Stomach (tissue), 9 donors: ENCODE measurements around the gene GCK. TPM values are rescaled to one million over a fixed set of nuclear protein-coding genes. Genes with fewer than 3 reads are reported as not detected.
A peak's percentile ranks its signal among the peaks of the same experiment; 100 is the strongest.
"Not testable (repeated sequence)": the region's sequence is repeated elsewhere in the genome, so short reads cannot be mapped to it uniquely, and the experiment has no call there.

Source experiments
- DNase-seq, 2 donors: peaks; one replicate each; pipeline versions ENCODE4 v3.0.0 to v3.0.0-alpha.2; 2013 to 2019
- H3K27ac ChIP-seq, 5 donors: fragments of 200-600 bp in 4 of 5; sonication (generic) in 4 of 5; one replicate each; pipeline ENCODE4 v1.5.1; 2013 to 2019; ENCODE audit warnings: mild to moderate bottlenecking in 1 of 5, moderate library complexity in 1 of 5
- H3K27me3 ChIP-seq, 3 donors: fragments of 200-600 bp; sonication (generic); one replicate each; pipeline ENCODE4 v1.5.1; 2017 to 2019; ENCODE audit warnings: mixed run types in 1 of 3
- H3K36me3 ChIP-seq, 4 donors: fragments of 200-600 bp; sonication (generic); 1 replicate in 3 of 4; 2 replicates in 1 of 4; pipeline ENCODE4 v1.5.1; 2016 to 2019
- H3K4me1 ChIP-seq, 4 donors: fragments of 200-600 bp; sonication (generic); one replicate each; pipeline ENCODE4 v1.5.1; 2016 to 2019
- H3K4me3 ChIP-seq, 4 donors: fragments of 200-600 bp; sonication (generic) in 3 of 4; one replicate each; pipeline ENCODE4 v1.5.1; 2016 to 2019; ENCODE audit warnings: mild to moderate bottlenecking in 1 of 4
- H3K9me3 ChIP-seq, 4 donors: fragments of 200-600 bp; sonication (generic); one replicate each; pipeline ENCODE4 v1.5.1; 2016 to 2019
- CTCF ChIP-seq, 7 experiments: fragments of 450-650 bp in 4 of 7; fragments of 200-600 bp in 3 of 7; sonication (generic) in 3 of 7; IDR thresholded peaks; one replicate each; pipeline ENCODE4 v1.5.1; 2016 to 2019; ENCODE audit warnings: antibody characterized with exemption in 7 of 7, control low read depth in 2 of 7, mild to moderate bottlenecking in 1 of 7
- EP300 ChIP-seq: sonication (generic); formaldehyde crosslinking; IDR thresholded peaks from one replicate; pipeline ENCODE4 v1.6.1; 2017; ENCODE audit warnings: antibody characterized with exemption
- POLR2A ChIP-seq, 4 donors: fragments of 450-650 bp; IDR thresholded peaks; one replicate each; pipeline ENCODE4 v1.6.1; 2016; ENCODE audit warnings: antibody characterized with exemption in 4 of 4, control low read depth in 2 of 4, mild to moderate bottlenecking in 1 of 4, moderate library complexity in 1 of 4
- POLR2AphosphoS5 ChIP-seq, 3 donors: sonication (generic); formaldehyde crosslinking; IDR thresholded peaks; one replicate each; pipeline ENCODE4 v1.6.1; 2016; ENCODE audit warnings: antibody characterized with exemption in 3 of 3
- WGBS, 5 donors: extraction: QIAGEN DNeasy Blood & Tissue Kit in 3 of 5; methylation state at CpG; one replicate each; pipeline versions ENCODE4 v1.1.5 to v1.1.7; 2013 to 2018; 5-methylcytosine and 5-hydroxymethylcytosine counted together
- intact Hi-C: fragments of 100-400 bp; cut with DNase I; formaldehyde crosslinking; loops from one replicate; pipeline ENCODE4 v1.15.1; 2023; ENCODE audit warnings: low total_unique reads
- polyA plus RNA-seq, 3 donors: library from polyadenylated mRNA; stranded (reverse); fragments of 200-250 nt; gene quantifications; one replicate each; pipeline ENCODE4 v1.2.3, GENCODE V29; 2013
- total RNA-seq, 5 donors: library from RNA; depleted of rRNA; stranded (reverse); fragments of >200 nt; gene quantifications; one replicate each; pipeline versions ENCODE4 v1.1.0 to v1.2.3, GENCODE V29; 2014 to 2016
- donor health status: healthy with polysubstance abuse.
- donor health status: Bipolar disorder and iron deficiency.
- donor health status: healthy.

Gene GCK
- total and polyA plus RNA-seq, 8 donors = 0.55 to 1.9 (median 1.1) TPM; not detected in 4

- 91 to 97% (median 95%) methylated on average over 7 of the region's 7 CpGs for WGBS, 5 donors
- intact Hi-C loops = no loop called here
- Histone ChIP-seq H3K4me1 (peaks cover 0 to 11% (median 4%) of the 10 kb centered on the region in 4 donors), H3K9me3 (no peaks in the 10 kb centered on the region), H3K27ac (no peak overlapping the region), H3K27me3 (no peaks in the 10 kb centered on the region), H3K4me3 (no peak overlapping the region), H3K36me3 (peaks cover 76 to 98% (median 90%) of the 10 kb centered on the region in 4 donors)
- DNase-seq = no peak
- TF ChIP-seq CTCF (IDR thresholded peaks at IDR 0.05) (no peak), POLR2AphosphoS5 (IDR thresholded peaks at IDR 0.05) (no peak), EP300 (no peak), POLR2A (IDR thresholded peaks at IDR 0.05) (no peak)
Measured at GRCh38 chr7:44208085-44208484, 18.8 kb upstream of the GCK start.

GRCh38 chr7:44206008-44206407, 16.8 kb upstream of the GCK start:
- no peak for TF ChIP-seq POLR2AphosphoS5 (IDR thresholded peaks at IDR 0.05)
- no peak for TF ChIP-seq POLR2A (IDR thresholded peaks at IDR 0.05)
- no peak for TF ChIP-seq CTCF (IDR thresholded peaks at IDR 0.05)
- TF ChIP-seq EP300 = no peak
- intact Hi-C loops = no loop called here
- H3K36me3 ChIP-seq = peaks cover 59 to 77% (median 69%) of the 10 kb centered on the region in 4 donors
- WGBS, 5 donors = 93 to 95% (median 95%) methylated on average over 5 of the region's 5 CpGs
- DNase-seq = no peak
- no peaks in the 10 kb centered on the region for H3K27me3 ChIP-seq
- peaks cover 6 to 28% (median 20%) of the 10 kb centered on the region in 4 donors for H3K4me1 ChIP-seq
- no peaks in the 10 kb centered on the region for H3K9me3 ChIP-seq
- H3K27ac ChIP-seq = no peak overlapping the region
- no peak overlapping the region for H3K4me3 ChIP-seq

- H3K4me3 ChIP-seq = peak overlapping the region; percentile 94 to 96 (median 95)
- no peaks in the 10 kb centered on the region for H3K9me3 ChIP-seq
- TF ChIP-seq POLR2A (IDR thresholded peaks at IDR 0.05) = no peak
- no peak for TF ChIP-seq EP300
- no peak for TF ChIP-seq CTCF (IDR thresholded peaks at IDR 0.05)
- no peak for TF ChIP-seq POLR2AphosphoS5 (IDR thresholded peaks at IDR 0.05)
- peak overlapping the region in 2 of 5 donors; percentile 84 to 87 for H3K27ac ChIP-seq
- intact Hi-C loops = no loop called here
- DNase-seq = no peak
- WGBS, 5 donors = 22 to 39% (median 34%) methylated on average over 8 of the region's 8 CpGs
- peaks cover 21 to 36% (median 28%) of the 10 kb centered on the region in 4 donors for H3K36me3 ChIP-seq
- peaks cover 0 to 7% (median 0%) of the 10 kb centered on the region in 3 donors for H3K27me3 ChIP-seq
- peaks cover 6 to 28% (median 20%) of the 10 kb centered on the region in 4 donors for H3K4me1 ChIP-seq
Measured at GRCh38 chr7:44201813-44202212, 12.6 kb upstream of the GCK start.

GRCh38 chr7:44200699-44201461, 11.6 kb upstream of the GCK start, which contains the start of gene YKT6:
Gene YKT6, plus strand, starts transcription at chr7:44200978. Its CDS starts 158 bp downstream, at chr7:44201136.
- Histone ChIP-seq H3K36me3 (peaks cover 12 to 26% (median 18%) of the 10 kb centered on the region in 4 donors), H3K4me3 (peak within 1 kb of the TSS; percentile 94 to 96 (median 95)), H3K27me3 (peaks cover 0 to 7% (median 0%) of the 10 kb centered on the region in 3 donors), H3K27ac (peak within 1 kb of the TSS; percentile 80 to 89 (median 84)), H3K4me1 (peaks cover 6 to 28% (median 20%) of the 10 kb centered on the region in 4 donors), H3K9me3 (no peaks in the 10 kb centered on the region)
- intact Hi-C loops = no loop called here
- DNase-seq = peak; percentile 97 to 98
- 0 to 1% (median 1%) methylated on average over 34 to 58 of the region's 58 CpGs for WGBS, 5 donors
- TF ChIP-seq POLR2AphosphoS5 (IDR thresholded peaks at IDR 0.05) = peak; percentile 76 to 96 (median 78)
- TF ChIP-seq POLR2A (IDR thresholded peaks at IDR 0.05) = no peak
- TF ChIP-seq EP300 = no peak
- peak in 5 of 7 experiments; percentile 42 to 65 (median 58) for TF ChIP-seq CTCF (IDR thresholded peaks at IDR 0.05)

- intact Hi-C loops = not testable (repeated sequence)
- H3K4me3 ChIP-seq = peak overlapping the region in 2 of 4 donors; percentile 94 to 96
Measured at GRCh38 chr7:44200163-44200562, 10.9 kb upstream of the GCK start.

More at GRCh38 chr7:44200163-44200562, 10.9 kb upstream of the GCK start:
- peaks cover 6 to 28% (median 20%) of the 10 kb centered on the region in 4 donors for H3K4me1 ChIP-seq
- H3K36me3 ChIP-seq = peaks cover 6 to 19% (median 11%) of the 10 kb centered on the region in 4 donors
- H3K27ac ChIP-seq, H3K27me3 ChIP-seq, H3K9me3 ChIP-seq, DNase-seq: not testable (repeated sequence)
- 50 to 86% (median 72%) methylated on average over 1 to 2 of the region's 3 CpGs; no CpG with 5 or more reads in 1 of the 5 donors for WGBS, 5 donors
